ENCODE results near the gene LCAT. TPM values are rescaled to one million over a fixed set of nuclear protein-coding genes. Genes with fewer than 3 reads are reported as not detected.
A peak's percentile ranks its signal among the peaks of the same experiment; 100 is the strongest.

LCAT gene, protein sequence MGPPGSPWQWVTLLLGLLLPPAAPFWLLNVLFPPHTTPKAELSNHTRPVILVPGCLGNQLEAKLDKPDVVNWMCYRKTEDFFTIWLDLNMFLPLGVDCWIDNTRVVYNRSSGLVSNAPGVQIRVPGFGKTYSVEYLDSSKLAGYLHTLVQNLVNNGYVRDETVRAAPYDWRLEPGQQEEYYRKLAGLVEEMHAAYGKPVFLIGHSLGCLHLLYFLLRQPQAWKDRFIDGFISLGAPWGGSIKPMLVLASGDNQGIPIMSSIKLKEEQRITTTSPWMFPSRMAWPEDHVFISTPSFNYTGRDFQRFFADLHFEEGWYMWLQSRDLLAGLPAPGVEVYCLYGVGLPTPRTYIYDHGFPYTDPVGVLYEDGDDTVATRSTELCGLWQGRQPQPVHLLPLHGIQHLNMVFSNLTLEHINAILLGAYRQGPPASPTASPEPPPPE
- total RNA-seq = 10 to 100 TPM; 10.1 to 10.7 TPM

DNA sequence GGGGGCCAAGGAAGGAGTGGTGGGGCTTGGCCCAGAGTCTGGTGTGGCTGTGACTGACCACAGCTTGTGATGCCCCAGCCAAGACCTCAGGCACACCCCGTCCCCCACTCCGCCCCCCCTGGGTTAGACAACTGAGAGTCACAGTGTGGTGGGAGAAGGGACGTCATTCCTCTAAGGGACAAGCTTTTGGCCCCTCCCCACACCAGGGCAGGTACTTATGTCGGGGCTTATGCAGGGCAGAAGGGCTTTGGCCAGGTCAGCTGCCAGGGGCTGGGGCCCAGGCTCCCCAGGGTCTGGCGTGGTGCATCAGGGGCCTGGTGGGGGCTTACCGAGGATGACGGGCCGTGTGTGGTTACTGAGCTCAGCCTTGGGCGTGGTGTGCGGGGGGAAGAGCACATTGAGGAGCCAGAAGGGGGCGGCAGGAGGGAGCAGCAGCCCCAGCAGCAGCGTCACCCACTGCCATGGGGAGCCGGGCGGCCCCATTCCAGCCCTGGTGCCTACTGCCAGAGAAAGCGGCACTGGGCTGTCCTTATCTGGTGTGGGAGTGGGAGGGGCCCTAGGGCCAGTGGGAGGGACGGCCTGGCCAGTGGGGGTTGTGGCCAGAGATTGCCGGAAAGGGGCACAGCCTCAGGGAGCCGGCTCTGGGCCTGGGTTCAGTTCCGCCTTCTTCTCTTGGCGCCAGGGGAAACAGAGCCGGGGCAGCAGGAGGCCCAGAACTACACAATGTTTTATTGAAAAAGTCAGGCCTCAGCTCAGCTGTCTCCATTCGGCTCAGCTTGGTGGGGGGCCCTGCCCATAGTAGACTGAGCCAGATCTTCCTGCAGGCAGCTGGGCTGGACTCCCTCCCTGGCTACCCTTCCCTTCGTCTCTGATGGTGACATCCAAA lies at the start of gene LCAT:
Gene LCAT, minus strand, starts transcription at position 502 of the 886 bp plus-strand sequence. Its CDS starts 19 bp downstream, at position 483.
- no peak within 1 kb of the TSS for H3K27ac Mint-ChIP-seq
- H3K4me3 Mint-ChIP-seq = no peak within 1 kb of the TSS
- peaks cover 1% of the 10 kb centered on the region for H3K36me3 Mint-ChIP-seq
- intact Hi-C loops (cut with micrococcal nuclease) = no loop called here
- no peaks in the 10 kb centered on the region for H3K27me3 Mint-ChIP-seq
- ChIA-PET CTCF (interaction anchor here (1.0 to 3.9 kb wide), 3 partner anchors 17 to 96 kb away, joined by 3 to 14 read pairs (median 6); no protein-coding TSS in a partner anchor), POLR2A (no interaction called here)
- peaks cover 23% of the 10 kb centered on the region for H3K4me1 Mint-ChIP-seq (ENCODE audit: low read depth)
- DNase-seq = no peak
- no peaks in the 10 kb centered on the region for H3K9me3 Mint-ChIP-seq

- no peaks in the 10 kb centered on the region for H3K9me3 Mint-ChIP-seq
- CTCF ChIA-PET = interaction anchor here (0.6 to 2.3 kb wide), 11 partner anchors 8 to 235 kb away, joined by 3 to 19 read pairs (median 4); partner anchors contain the start of gene DUS2
- H3K27me3 Mint-ChIP-seq = no peaks in the 10 kb centered on the region
- POLR2A ChIA-PET = interaction anchor here (1.3 kb wide), 1 partner anchor 29 kb away, joined by 3 read pairs; no protein-coding TSS in a partner anchor
- peaks cover 37% of the 10 kb centered on the region for H3K4me1 Mint-ChIP-seq (ENCODE audit: low read depth)
- H3K27ac Mint-ChIP-seq = peak overlapping the region; percentile 94
- no peaks in the 10 kb centered on the region for H3K36me3 Mint-ChIP-seq
- DNase-seq = peak; percentile 90
- peak overlapping the region; percentile 73 for H3K4me3 Mint-ChIP-seq
- intact Hi-C loops (cut with micrococcal nuclease) = loop anchor here (1.0 to 2.0 kb wide), 4 partner anchors 29 to 236 kb away; partner anchors contain the start of genes DDX28 and DUS2
Observed at GRCh38 chr16:67993207-67994039, 49.5 kb upstream of the LCAT start.

- H3K4me1 Mint-ChIP-seq (ENCODE audit: low read depth) = peaks cover 35% of the 10 kb centered on the region
- CTCF ChIA-PET = interaction anchor here (1.2 to 2.0 kb wide), 2 partner anchors 30 to 48 kb away, joined by 6 to 9 read pairs; partner anchors contain the start of genes DDX28 and DUS2
- intact Hi-C loops (cut with micrococcal nuclease) = loop anchor here (1.0 to 2.0 kb wide), 4 partner anchors 30 to 237 kb away; partner anchors contain the start of genes DDX28 and DUS2
- no peaks in the 10 kb centered on the region for H3K36me3 Mint-ChIP-seq
- DNase-seq = no peak
- H3K4me3 Mint-ChIP-seq = no peak overlapping the region
- H3K27me3 Mint-ChIP-seq = no peaks in the 10 kb centered on the region
- peak overlapping the region; percentile 23 for H3K27ac Mint-ChIP-seq
- no peaks in the 10 kb centered on the region for H3K9me3 Mint-ChIP-seq
- POLR2A ChIA-PET = no interaction called here
Observed at GRCh38 chr16:67992661-67993206, 48.8 kb upstream of the LCAT start.

- H3K4me3 Mint-ChIP-seq = no peak overlapping the region
- intact Hi-C loops (cut with micrococcal nuclease) = no loop called here
- CTCF ChIA-PET = interaction anchor here (1.5 kb wide), 1 partner anchor 9 kb away, joined by 5 read pairs; no protein-coding TSS in a partner anchor
- H3K4me1 Mint-ChIP-seq (ENCODE audit: low read depth) = peaks cover 19% of the 10 kb centered on the region
- H3K27ac Mint-ChIP-seq = no peak overlapping the region
- POLR2A ChIA-PET = no interaction called here
- no peaks in the 10 kb centered on the region for H3K9me3 Mint-ChIP-seq
- no peak for DNase-seq
- H3K27me3 Mint-ChIP-seq = no peaks in the 10 kb centered on the region
- H3K36me3 Mint-ChIP-seq = no peaks in the 10 kb centered on the region
Observed at GRCh38 chr16:67990018-67990386, 46.1 kb upstream of the LCAT start.

DNA sequence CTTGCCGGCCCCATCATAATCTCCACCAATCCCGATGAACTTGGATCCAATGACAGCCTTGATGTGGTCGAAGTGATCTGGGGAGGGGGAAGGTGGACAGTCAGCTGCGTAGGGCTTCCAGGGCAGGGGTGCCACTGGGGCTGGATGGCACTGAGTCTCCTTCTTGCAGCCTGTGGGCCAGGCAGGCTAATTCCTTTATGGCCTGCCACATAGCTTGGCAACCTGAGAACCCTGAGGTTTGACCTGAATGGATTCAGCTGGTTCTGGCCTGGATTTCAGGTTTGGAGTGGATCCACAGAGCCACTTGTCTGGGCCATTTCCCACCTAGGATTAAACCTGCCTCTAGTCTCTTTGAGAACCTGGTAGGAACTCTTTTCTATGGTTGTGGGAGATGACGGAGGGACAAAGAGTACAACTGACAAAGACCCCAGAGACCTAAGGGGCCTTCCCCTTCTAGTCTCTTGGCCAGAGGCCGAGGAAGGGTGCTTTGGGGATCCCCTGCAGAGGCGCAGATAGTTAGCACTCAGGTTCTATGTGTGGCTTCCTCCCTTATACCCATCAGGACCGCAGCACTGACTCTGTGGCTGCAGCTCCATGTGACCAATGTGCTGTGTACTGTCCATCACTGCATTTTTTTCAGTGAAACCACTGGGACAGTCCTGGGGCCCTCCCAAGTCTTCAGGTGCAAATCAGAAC lies 45.5 kb upstream of the LCAT start:
- Mint-ChIP-seq H3K27ac (no peak overlapping the region), H3K27me3 (no peaks in the 10 kb centered on the region), H3K9me3 (no peaks in the 10 kb centered on the region), H3K4me1 (ENCODE audit: low read depth) (peaks cover 19% of the 10 kb centered on the region), H3K4me3 (no peak overlapping the region), H3K36me3 (no peaks in the 10 kb centered on the region)
- CTCF ChIA-PET = no interaction called here
- no peak for DNase-seq
- POLR2A ChIA-PET = interaction anchor here (0.6 kb wide), 1 partner anchor 237 kb away, joined by 3 read pairs; no protein-coding TSS in a partner anchor
- intact Hi-C loops (cut with micrococcal nuclease) = no loop called here

DNA sequence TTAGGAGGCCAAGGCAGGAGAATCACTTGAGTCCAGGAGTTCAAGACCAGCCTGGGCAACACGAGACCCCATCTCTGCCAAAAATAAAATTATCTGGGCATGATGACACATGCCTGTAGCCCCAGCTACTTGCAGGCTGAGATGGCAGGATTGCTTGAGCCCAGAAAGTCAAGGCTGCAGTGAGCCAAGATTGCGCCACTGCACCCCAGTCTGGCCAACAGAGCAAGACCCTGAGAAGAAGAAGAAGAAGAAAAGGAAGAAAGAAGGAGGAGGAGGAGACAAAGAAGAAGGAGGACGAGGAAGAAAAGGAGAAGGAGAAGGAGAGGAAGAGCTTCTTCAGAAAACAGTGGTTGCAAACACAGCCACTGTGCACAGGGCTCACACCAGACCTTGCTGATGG lies 44.8 kb upstream of the LCAT start:
- no peaks in the 10 kb centered on the region for H3K9me3 Mint-ChIP-seq
- peaks cover 19% of the 10 kb centered on the region for H3K4me1 Mint-ChIP-seq (ENCODE audit: low read depth)
- H3K27ac Mint-ChIP-seq = no peak overlapping the region
- intact Hi-C loops (cut with micrococcal nuclease) = no loop called here
- no peak for DNase-seq
- H3K36me3 Mint-ChIP-seq = no peaks in the 10 kb centered on the region
- H3K4me3 Mint-ChIP-seq = no peak overlapping the region
- ChIA-PET CTCF (no interaction called here), POLR2A (interaction anchor here (0.6 kb wide), 1 partner anchor 238 kb away, joined by 3 read pairs; no protein-coding TSS in a partner anchor)
- no peaks in the 10 kb centered on the region for H3K27me3 Mint-ChIP-seq

- Mint-ChIP-seq H3K4me1 (ENCODE audit: low read depth) (peaks cover 23% of the 10 kb centered on the region), H3K36me3 (no peaks in the 10 kb centered on the region), H3K9me3 (no peaks in the 10 kb centered on the region), H3K27ac (peak overlapping the region; percentile 5), H3K4me3 (no peak overlapping the region), H3K27me3 (no peaks in the 10 kb centered on the region)
- intact Hi-C loops (cut with micrococcal nuclease) = no loop called here
- no peak for DNase-seq
- POLR2A ChIA-PET = no interaction called here
- CTCF ChIA-PET = interaction anchor here (1.2 to 2.0 kb wide), 3 partner anchors 53 to 276 kb away, joined by 3 to 5 read pairs (median 5); partner anchors contain the start of gene SLC7A6
Observed at GRCh38 chr16:67987460-67988160, 43.7 kb upstream of the LCAT start.

DNA sequence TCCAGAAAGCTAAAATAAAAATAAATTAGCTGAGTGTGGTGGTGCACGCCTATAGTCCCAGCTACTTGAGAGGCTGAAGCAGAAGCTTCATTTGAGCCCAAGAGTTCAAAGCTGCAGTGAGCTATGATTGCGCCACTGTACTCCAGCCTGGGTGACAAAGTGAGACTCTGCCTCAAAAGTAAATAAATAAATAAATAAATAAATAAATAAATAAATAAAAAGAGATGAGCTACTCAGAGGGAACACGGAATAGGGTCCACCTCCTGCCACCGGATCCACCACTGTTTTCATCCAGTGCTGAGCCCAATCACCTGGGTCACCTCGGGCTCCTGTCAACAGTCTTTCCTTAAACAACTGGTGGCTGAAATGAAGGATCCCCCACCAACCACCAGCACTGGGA lies 43.0 kb upstream of the LCAT start:
- no peak for DNase-seq
- ChIA-PET POLR2A (no interaction called here), CTCF (interaction anchor here (1.2 to 2.0 kb wide), 3 partner anchors 54 to 277 kb away, joined by 3 to 5 read pairs (median 5); partner anchors contain the start of gene SLC7A6)
- no peak overlapping the region for H3K4me3 Mint-ChIP-seq
- no peak overlapping the region for H3K27ac Mint-ChIP-seq
- intact Hi-C loops (cut with micrococcal nuclease) = no loop called here
- H3K4me1 Mint-ChIP-seq (ENCODE audit: low read depth) = peaks cover 22% of the 10 kb centered on the region
- no peaks in the 10 kb centered on the region for H3K27me3 Mint-ChIP-seq
- H3K9me3 Mint-ChIP-seq = no peaks in the 10 kb centered on the region
- H3K36me3 Mint-ChIP-seq = no peaks in the 10 kb centered on the region

- intact Hi-C loops (cut with micrococcal nuclease) = loop anchor here (5.0 kb wide), 1 partner anchor 45 kb away; the partner anchor contains the start of gene PSMB10
- CTCF ChIA-PET = interaction anchor here (1.1 to 1.6 kb wide), 4 partner anchors 10 to 282 kb away, joined by 3 to 4 read pairs (median 3); partner anchors contain the start of gene SLC7A6
- H3K27me3 Mint-ChIP-seq = no peaks in the 10 kb centered on the region
- H3K9me3 Mint-ChIP-seq = no peaks in the 10 kb centered on the region
- POLR2A ChIA-PET = no interaction called here
- no peak overlapping the region for H3K27ac Mint-ChIP-seq
- H3K36me3 Mint-ChIP-seq = no peaks in the 10 kb centered on the region
- H3K4me1 Mint-ChIP-seq (ENCODE audit: low read depth) = peaks cover 22% of the 10 kb centered on the region
- no peak overlapping the region for H3K4me3 Mint-ChIP-seq
- DNase-seq = no peak
Observed at GRCh38 chr16:67982011-67982696, 38.2 kb upstream of the LCAT start.
